ENCODE data around the gene SDHB.

DNA sequence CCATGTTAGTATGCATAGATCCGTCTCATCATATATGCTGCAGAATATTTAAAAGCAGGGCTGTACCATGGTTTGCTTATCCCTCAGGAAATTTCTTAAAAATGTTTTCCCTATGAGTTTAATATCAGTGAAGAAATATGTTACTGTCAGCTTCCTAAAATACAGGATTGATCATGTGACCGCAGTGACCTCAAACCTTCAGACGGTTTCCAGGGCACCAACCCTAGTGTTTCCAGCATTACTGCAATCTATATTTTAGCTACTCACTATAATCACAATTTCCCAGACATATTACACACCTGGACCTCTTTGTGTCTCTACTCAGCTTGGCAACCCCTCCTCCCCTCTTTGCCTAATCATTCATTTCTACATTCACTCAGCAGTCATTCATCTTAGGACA lies 7.7 kb upstream of the SDHB start:
- TF ChIP-seq CTCF (conservative IDR thresholded peaks at IDR 0.05; ENCODE audit: low read depth, low read length) (no peak), EZH2phosphoT487 (IDR thresholded peaks at IDR 0.05; ENCODE audit: borderline replicate concordance, low read length) (no peak), EZH2 (IDR thresholded peaks at IDR 0.05; ENCODE audit: low read length, unreplicated experiment) (no peak)
